ENCODE data around the gene NKAIN4.
"Not testable (repeated sequence)": the region's sequence is repeated elsewhere in the genome, so short reads cannot be mapped to it uniquely, and the experiment has no call there.

The NKAIN4 gene

DNA sequence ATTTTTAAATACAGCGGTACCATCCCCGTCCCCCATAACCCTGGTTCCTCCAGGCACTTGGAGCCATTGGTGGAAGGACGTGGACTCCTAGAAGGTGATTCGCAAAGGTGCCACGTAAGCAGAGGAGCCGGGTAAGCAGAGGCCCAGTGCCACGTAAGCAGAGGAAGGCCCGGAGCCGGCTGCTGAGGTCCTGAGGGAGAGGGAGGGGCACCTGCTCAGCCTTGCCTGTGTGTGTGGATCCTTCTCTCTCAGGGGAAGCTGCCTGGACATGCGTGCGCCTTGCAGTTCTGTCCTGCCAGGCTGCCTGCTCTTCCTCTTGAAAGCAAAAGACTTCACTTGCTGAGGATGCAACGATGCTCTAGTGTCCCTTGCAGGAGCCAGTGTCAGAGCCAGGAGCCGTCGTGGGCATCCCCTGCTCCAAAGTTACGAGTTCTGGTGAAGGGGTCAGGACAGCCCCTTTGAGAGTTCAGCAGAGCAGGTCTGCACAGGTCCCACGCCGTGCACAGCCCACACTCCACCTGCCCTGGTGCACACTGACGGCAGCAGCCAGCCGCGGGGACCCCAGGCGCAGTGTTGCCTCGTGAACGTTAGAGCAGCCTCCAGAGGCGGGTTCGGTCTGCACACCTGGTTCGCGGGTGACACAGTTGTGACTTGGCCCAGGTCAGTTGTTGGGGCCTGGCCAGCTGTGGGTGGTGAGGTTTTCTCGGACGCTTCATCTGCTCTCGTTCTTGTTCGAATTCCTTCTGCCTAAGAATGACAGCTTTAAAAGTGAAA lies 1.9 kb upstream of the NKAIN4 start:
- DNase-seq, result no peak

DNA sequence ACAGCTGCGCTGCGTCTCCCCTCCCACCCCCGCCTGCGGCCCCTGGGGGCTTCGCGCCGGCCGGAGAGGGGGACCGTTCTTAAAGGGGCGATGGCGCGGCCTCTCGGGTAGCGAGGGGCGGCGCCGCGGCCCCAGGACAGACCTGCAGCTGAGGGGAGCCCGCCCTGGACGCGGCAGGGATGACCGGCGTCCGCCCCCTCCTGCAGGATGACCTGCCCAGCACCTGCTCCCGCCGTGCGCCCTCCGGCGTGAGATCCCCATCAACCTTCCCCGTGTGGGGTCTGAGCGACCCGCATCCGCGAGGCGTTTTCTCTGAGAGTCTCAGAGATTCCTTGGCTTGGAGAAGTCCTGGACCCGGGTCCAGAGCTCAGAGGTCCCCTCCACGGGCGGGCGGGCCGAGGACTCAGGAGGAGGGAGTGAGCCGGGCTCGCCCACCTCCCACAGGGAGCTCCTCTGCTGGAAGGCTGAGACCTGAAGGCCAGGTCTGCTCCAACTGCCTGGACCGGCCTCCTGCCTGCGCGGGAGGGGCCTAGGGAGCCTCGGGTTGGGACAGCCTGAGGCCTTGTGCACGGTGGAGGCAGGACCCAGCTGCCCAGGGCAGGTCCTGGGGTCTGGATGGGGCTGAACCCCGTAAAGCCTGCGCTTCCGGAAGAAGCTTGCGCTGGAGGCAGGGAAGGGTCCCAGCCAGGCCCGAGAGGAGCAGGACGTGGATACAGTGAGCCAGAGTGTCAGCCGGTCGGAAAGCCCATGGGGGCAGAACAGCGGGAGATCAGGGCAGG lies 532 bp upstream of the NKAIN4 start:
- DNase-seq, result no peak

DNA sequence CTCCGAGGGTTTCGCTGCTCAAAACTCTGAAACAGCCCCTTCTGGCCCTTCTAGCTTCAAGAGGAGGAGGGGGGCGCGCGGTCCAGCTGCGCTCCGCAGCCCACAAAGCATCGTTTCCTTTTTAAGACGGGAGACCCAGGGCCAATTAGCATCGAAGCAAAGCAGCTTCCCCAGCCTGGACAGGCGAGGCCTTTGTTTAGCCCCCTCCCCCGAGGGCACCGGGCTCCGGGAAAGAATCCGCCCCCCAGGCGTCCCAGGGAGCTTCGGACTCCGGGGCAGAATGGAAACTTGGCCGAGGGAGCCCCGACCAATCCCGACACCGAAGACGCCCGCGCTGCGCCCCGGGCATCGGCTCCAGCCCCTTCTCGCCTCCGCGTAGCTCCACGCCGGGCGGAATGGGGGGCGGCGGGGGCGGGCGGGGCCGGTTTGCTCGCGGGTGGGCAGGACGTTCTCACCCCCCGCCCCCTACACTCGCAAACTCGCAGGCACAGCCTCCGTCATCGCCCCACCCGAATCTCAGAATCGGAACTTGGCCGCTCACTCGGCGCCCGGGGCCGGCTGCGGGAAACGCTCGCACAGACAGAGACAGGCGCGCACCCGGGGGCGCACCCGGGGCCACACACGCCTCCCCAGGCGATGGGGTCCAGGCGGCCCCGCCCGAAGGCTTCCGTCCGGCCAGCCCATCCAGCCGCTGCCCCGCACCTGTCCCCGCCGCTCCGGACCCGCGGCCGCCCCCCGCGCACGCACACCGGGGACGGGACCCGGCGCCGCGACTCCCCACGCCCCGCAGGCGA lies 628 bp downstream of the NKAIN4 start:
- DNase-seq, result no peak

DNA sequence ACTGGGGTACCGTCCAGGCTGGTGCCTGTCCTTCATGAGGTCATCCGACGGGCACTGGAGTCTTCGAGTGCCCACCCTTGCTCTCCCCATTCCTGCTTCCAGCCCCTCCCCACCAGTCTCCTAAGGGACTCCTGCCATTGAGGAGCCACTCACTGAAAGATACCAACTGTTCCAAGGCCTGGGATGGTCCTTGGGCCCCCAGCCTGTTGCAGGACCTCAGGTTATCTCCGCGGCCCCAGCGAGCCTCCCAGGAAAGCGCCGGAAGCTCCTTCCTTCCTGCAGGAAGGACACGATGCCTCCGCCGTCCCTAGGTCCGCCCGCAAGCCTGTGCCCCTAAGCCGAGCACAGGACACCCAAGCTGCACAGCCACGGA lies 1.2 kb downstream of the NKAIN4 start:
- DNase-seq, result no peak

DNA sequence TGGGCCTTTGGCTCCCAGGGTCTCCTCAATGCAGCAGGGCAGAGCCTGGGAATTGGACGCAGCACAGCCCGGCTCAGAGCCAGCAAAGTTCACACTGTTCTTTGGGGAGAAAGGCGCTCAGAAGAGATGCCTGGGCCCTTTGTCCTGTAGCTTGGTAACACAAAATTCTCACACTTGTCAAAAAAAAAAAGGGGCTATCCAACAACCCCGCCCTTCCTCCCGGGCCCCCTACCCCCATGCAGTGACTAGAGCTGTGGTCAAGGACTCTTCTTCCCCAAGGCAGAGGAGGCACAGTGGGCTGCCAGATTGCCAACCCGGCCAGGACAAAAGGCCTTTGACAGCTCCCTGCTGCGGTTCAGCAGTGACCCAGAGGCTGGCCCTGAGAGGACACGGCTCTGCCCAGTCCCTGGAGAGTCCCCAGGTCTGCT lies 2.0 kb downstream of the NKAIN4 start:
- DNase-seq, result no peak

DNA sequence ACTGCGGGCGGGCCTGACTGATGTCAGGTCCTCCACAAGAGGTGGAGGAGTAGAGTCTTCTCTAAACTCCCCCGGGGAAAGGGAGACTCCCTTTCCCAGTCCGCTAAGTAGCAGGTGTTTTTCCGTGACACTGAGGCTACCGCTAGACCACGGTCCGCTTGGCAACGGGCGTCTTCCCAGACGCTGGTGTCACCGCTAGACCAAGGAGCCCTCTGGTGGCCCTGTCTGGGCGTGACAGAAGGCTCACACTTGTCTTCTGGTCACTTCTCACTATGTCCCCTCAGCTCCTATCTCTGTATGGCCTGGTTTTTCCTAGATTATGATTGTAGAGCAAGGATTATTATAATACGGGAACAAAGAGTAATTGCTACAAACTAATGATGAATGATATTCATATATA lies 2.9 kb downstream of the NKAIN4 start:
- not testable (repeated sequence) for DNase-seq

DNA sequence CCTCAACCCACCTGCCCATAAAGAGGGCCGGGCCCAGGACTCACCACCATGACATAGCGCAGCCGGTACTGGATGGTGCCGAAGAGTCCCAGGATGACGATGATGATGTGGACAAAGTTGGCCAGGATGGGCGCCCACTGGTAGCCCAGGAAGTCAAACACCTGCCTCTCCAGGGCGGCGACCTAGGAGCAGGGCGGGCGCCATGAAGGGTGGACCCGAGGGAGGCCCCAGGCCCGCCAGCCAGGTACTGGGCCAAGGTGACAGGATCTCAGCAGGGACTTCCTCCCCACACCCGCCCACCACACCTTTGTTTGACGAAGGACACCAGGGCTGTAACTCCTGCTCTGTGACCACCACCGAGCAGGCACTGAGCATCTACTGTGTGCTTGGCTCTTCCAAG lies 4.4 kb downstream of the NKAIN4 start:
- DNase-seq, result no peak

DNA sequence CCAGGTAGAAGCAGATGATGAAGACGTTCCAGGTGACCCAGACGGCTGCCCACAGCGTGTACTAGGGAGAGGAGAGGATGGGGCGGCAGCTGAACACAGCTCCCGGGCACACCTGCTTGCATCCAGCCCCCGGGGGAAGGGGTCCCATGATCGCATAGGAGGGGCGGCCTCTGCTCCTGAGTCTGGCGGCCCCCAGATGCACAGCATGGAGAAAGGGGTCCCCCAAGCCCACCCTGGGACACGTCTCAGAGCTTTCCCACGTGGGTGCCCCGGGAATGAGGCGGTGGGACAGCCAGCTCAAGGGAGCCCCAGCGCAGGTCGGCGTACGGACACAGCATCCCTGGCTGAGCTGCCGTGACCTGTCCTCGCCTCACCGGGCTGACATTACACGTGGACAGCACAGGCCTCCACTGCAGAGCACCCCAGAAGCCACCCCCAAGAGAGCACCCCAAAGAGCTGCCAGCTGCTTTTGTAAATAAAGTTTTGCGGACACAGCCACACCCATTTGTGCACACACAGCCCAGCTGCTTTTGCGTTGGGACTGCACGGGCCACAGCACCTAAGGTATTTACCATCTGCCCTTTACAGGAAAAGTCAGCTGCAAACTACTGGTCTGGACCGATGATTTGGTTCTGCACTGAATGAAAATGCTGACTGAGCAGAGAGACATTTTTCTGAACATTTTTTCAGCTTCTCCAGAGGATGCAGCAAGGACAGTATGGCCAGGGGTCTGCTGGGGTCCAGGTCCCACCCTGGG lies 5.2 kb downstream of the NKAIN4 start:
- DNase-seq, result no peak

DNA sequence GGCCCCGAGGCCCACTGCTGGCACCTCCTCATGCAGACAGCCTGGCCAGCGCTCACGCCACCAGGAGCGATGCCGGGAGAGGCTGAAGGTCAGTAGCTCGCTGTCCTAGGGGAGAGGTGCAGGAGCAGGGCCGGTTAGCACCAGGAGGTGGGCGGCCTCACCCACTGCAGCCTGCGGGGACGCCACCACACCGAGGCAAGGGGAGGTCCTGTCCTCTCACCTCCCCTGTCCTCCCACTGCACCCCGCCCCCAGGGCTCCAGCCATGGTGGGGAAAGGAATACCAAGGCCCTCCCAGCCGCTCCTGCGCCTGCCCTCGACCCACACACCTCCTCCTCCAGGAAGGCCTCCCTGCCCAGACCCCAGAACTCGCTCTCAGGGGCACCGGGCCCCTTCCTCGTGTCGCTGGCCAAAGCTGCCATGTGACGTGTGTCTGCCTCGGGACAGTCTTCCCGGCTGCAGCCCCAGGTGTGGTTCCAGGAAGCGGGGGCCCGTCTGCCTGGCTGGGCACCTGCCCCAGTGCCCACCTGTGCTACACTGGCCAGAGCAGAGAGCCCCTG lies 6.5 kb downstream of the NKAIN4 start:
- no peak for DNase-seq

DNA sequence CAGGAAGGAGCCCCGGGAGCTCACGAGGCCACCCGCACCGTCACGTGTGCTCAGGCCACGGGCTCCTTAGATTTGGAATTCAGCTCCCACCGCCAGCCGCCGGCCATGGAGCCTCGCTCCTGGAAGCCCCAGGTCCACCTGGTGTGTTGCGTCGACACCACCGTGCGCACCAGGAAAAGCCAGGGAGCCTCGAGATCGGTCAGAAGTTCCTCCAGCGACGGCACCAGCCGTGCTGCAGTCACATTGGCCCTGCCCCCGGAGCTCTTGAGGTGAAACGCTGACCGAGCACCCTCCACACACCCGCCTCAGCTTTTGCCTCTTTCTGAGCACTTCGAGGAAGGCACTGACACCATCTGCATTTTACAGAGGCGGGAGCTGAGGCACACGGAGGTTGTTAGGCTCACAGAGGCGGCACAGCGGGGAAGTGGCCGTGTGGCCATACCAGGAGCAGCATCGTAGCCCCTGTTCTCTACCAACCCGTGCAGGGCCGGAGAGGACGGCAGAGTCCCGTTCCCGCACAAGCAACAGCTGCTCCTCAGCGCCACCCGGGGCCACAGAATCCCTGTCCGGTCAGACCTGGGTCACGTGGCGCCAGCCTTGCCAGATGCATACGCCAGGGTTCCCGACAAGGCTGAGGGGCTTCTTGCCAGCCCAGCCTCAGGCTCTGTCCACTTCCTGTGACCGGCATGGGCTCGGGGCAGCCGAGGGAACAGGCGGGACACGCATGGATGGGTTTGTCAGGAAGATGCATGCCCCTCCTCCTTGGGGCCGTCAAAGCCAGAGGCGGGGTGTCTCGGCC lies 7.6 kb downstream of the NKAIN4 start:
- no peak for DNase-seq

DNA sequence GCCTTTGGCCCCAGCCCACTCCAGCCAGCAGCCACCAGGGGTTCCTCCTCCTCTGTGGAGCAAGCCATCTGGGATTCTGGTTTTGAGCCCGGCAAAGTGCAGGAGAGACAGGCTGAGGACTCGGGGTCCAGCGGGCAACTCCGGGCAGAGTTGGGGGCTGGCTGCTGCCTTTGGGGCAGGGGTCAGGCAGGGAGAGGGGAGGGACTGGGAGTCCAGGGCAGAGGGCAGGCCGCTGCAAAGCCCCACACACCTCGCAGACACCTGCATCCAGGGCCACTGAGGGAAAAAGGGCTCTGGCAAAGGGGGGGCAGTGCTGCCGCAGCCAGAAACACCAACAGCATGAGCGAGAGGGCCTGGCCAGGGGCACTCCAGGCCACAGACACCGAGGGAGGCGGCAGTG lies 9.8 kb downstream of the NKAIN4 start:
- no peak for DNase-seq

DNA sequence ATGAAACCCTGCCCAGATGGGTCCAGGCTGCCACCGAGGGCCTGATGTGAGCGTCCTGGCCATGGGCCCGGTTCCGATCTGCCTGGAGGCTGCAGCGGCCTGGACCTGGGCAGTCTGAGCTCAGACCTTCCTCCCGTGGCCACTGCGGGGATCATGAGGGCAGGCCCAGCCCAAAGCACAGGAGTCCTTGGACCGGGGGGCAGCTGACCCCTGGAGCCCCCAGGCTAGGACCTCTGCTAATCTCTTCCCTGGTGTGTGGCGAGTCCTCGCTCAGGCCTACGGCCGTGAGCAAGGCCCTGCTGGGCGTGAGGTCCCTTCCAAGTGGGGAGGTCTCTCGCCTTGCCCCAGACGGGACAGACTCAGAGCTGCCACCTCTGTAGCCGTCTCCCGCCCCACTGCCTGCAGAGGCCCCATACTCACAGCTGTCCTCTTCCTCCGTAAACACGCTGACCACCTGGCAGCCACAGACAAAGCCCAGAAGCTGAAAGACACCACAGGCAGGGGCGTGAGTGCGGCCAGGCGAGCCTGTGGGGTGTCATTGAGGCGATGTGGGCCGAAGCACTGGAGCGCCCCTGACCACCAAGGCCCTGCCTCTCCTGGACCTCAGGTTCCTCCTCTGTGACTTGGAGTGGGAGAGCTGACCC lies 10.5 kb downstream of the NKAIN4 start:
- DNase-seq, result no peak

DNA sequence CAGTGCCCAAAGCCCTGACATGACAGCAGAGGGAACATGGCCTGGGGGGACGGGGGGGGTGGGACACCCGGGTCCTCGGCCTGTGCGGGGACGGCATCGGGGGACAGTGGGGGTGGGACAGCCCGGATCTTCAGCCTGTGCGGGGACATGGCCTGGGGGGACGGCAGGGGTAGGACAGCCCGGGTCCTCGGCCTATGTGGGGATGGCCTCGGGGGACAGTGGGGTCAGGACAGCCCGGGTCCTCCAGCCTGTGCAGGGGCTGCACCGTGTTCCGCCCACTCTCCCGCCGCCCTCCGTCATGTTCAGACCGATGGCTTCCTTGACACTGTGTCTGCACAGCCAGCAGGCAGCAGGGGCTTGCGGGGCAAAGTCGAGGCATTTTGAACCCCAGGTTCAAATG lies 11.5 kb downstream of the NKAIN4 start:
- no peak for DNase-seq

DNA sequence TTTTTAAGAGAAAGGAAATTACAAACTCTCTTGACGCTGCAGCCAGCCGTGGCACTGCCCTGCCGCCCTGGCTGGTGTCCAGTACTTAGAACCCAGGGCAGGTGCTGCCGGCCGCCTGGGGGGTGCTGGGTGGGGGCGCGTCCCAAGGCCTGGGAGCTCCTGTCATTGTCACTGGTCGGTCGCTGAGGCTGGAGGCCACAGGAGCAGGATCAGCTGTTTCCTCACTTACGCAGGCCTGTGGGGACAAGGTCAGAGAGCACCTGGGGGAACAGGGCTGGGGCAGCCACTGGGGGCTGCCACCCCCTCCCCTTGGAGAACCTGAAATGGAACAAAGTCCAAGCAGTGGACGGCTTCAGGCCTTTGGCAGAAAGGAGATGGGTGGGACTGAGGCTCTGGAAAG lies 13.0 kb downstream of the NKAIN4 start:
- no peak for DNase-seq

DNA sequence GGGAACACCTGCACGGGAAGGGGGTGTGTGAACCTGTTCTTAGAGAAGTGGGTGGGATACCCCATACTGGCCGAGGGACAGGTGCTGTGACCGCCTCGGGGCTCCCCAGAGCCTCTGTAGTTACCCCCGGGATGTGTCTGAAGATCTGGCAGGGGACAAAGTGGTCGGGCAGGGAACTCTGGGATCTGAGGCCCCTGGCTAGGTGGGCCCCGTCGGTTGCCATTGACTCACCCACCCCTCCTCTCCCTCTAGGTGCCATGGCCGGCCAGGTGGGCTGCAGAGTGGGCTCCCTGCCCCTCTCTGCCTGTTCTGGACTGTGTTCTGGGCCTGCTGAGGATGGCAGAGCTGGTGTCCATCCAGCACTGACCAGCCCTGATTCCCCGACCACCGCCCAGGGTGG lies 14.3 kb downstream of the NKAIN4 start:
- no peak for DNase-seq

DNA sequence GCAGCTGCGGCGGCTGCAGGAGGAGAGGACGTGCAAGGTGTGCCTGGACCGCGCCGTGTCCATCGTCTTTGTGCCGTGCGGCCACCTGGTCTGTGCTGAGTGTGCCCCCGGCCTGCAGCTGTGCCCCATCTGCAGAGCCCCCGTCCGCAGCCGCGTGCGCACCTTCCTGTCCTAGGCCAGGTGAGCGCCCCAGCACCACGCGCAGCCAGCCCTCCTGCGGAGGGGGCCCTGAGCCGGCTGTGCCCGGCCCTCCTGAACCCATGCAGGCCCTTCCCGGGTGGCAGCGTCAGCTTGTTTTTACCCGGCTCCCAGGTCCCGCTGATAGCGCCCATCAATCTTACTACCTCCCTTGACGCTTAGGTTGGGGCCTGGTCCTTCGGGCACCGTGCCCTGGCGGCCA lies 14.8 kb downstream of the NKAIN4 start:
- DNase-seq, result no peak

DNA sequence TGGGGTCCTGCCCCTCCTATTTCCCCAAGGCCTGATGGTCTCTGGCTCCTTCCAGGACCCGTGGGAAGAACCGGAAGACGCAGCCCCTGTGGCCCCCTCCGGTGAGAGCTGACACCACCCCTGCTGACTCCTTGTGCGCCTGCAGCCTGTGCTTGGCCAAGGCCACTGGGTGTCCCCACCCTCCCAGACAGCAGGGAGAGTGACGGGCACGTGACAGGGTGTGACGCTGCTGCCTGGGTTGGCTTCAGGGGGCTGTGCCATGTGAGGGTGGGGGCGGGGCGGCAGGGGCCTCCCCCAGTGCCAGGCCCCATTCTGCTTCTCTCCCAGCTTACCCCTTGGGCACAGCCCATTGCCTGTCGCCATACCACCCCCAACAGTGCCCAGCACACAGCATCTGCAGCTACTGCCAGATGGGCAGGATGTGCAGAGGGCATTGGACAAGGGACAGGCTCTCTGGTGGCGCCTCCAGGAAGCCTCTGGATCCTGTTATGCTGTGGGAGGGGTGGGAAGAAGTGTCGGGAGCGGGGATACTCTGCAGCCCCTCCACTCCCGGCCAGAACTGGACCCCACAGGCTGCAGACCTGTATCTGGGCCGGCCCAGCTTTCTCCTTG lies 15.6 kb downstream of the NKAIN4 start:
- no peak for DNase-seq

DNA sequence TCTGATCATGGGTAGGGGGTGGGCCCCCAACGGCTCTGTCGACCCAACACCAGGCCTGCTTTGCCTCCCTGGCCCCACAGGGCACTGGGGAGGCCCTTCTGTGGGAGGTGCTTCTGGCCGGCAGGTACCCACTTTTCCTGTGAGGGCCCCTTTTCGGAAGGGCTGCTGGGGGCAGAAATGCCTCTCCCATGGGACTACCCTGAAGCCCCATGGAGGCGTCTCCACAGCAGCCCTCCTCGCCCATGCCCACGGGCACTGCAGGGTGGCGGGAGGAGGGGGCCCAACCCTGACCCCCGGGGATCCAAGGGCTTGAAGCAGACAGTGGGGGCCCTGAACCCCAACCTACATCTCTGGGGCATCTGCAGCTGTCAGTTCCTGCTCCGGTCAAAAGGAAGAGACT lies 16.2 kb downstream of the NKAIN4 start:
- no peak for DNase-seq

DNA sequence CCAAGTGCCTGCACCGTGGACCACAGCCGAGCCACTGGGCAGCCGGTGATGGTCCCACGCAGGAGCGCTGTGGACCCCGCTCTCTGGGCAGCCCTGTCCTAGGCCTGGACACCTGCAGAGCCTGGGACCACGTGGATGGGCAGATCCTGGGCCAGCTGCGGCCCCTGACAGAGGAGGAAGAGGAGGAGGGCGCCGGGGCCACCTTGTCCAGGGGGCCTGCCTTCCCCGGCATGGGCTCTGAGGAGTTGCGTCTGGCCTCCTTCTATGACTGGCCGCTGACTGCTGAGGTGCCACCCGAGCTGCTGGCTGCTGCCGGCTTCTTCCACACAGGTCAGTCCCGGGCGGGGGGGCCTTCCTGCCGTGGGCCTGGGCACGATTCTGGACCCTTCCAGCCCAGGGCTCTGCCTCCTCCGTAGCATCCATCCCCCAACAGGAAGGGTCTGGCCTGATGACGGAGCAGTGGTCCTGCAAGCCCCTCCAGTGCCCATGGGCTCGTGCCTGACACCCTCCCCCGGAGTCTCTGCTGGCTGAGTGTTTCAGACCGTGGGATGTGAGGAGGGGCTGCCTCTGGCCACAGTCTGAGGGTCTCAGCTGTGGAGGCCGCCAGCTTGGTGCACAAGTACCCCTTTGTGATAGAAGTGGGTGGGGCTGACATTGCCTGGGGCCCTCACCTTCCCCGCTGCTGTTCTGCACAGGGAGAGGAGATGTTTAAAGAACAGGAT lies 18.0 kb downstream of the NKAIN4 start:
- no peak for DNase-seq

DNA sequence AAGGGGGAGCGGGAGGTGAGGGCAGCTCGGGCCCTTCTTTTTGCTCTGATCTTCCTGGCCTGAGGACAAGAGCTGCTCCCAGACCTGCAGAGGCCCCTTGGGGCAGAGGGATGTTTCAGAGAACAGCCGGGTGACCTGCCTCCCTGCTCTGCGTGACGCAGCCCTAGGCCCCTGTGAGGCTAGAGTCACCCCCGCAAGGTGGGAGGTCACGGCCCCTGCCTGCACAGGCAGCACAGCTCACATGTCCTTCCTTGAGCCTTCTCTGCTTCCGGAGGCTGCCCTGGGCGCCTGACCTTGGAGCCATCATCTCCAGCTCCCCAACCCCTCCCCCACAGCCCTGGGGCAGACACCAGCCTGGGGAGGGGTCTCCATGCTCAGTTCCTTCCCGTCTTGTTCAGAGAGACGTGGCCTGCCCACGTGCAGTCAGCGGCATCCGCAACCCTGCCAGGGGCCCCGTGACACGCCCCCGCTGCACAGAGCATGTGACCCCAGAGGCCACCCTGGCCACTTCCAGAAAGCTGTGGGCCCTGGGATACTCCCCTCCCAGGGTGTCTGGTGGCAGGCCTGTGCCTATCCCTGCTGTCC lies 18.8 kb downstream of the NKAIN4 start, which contains the start of gene BIRC7:
TSS of gene BIRC7 (plus strand) at position 507 of the 585 bp plus-strand sequence. CDS start 192 bp downstream, outside the sequence.
- no peak for DNase-seq
